Sigmoid colon (tissue), 7 donors: ENCODE results near the gene SLC46A1. TPM values are rescaled to one million over a fixed set of nuclear protein-coding genes. Genes with fewer than 3 reads are reported as not detected.

Experiments used
- DNase-seq: peaks from one replicate; pipeline ENCODE4 v3.0.0-alpha.2; 2019
- H3K27ac ChIP-seq, 4 donors: fragments of 200-600 bp; sonication (generic); one replicate each; pipeline ENCODE4 v1.5.1; 2016 to 2019; ENCODE audit warnings: mild to moderate bottlenecking in 1 of 4
- H3K27me3 ChIP-seq, 3 donors: fragments of 200-600 bp; sonication (generic); one replicate each; pipeline ENCODE4 v1.5.1; 2019; ENCODE audit warnings: mild to moderate bottlenecking in 1 of 3
- H3K36me3 ChIP-seq, 4 donors: fragments of 200-600 bp; sonication (generic); one replicate each; pipeline ENCODE4 v1.5.1; 2016 to 2019
- H3K4me1 ChIP-seq, 4 donors: fragments of 200-600 bp; sonication (generic); one replicate each; pipeline ENCODE4 v1.5.1; 2017 to 2019
- H3K4me3 ChIP-seq, 4 donors: fragments of 200-600 bp; sonication (generic); one replicate each; pipeline ENCODE4 v1.5.1; 2017 to 2019; ENCODE audit warnings: mild to moderate bottlenecking in 2 of 4, moderate library complexity in 1 of 4
- H3K9me3 ChIP-seq, 4 donors: fragments of 200-600 bp in 3 of 4; sonication (generic) in 3 of 4; one replicate each; pipeline versions ENCODE4 v1.5.1 to v1.6.1; 2013 to 2019
- EP300 ChIP-seq, 4 donors: sonication (generic); formaldehyde crosslinking; IDR thresholded peaks; one replicate each; pipeline ENCODE4 v1.6.1; 2017; ENCODE audit warnings: antibody characterized with exemption in 4 of 4
- POLR2A ChIP-seq, 2 donors: fragments of 450-650 bp; IDR thresholded peaks; one replicate each; pipeline ENCODE4 v1.6.1; 2016; ENCODE audit warnings: antibody characterized with exemption in 2 of 2, mild to moderate bottlenecking in 2 of 2, moderate library complexity in 2 of 2
- POLR2AphosphoS5 ChIP-seq, 4 donors: sonication (generic); formaldehyde crosslinking; IDR thresholded peaks; one replicate each; pipeline ENCODE4 v1.6.1; 2017; ENCODE audit warnings: antibody characterized with exemption in 4 of 4
- WGBS, 2 donors: extraction: QIAGEN DNeasy Blood & Tissue Kit; methylation state at CpG; one replicate each; pipeline ENCODE4 v1.1.7; 2013; 5-methylcytosine and 5-hydroxymethylcytosine counted together
- intact Hi-C: fragments of 100-400 bp; cut with DNase I; formaldehyde crosslinking; loops from one replicate; pipeline ENCODE4 v1.15.1; 2023
- polyA plus RNA-seq, 3 donors: library from polyadenylated mRNA; stranded (reverse); fragments of 200-250 nt; gene quantifications; one replicate each; pipeline ENCODE4 v1.2.3, GENCODE V29; 2013
- total RNA-seq, 4 donors: library from RNA; depleted of rRNA; stranded (reverse); fragments of >200 nt; gene quantifications; one replicate each; pipeline ENCODE4 v1.1.0, GENCODE V29; 2016
- TF ChIP-seq, protein P1 (sequence below), 4 experiments: fragments of 450-650 bp in 3 of 4; fragments of 200-600 bp in 1 of 4; IDR thresholded peaks; one replicate each; pipeline ENCODE4 v1.5.1; 2016 to 2019; ENCODE audit warnings: antibody characterized with exemption in 4 of 4, mild to moderate bottlenecking in 3 of 4, moderate library complexity in 2 of 4
- donor health status: healthy with polysubstance abuse.
- donor health status: Bipolar disorder and iron deficiency.
- donor health status: healthy.

SLC46A1 gene
- total and polyA plus RNA-seq, 7 donors = 2.7 to 8.6 (median 4.4) TPM

DNA sequence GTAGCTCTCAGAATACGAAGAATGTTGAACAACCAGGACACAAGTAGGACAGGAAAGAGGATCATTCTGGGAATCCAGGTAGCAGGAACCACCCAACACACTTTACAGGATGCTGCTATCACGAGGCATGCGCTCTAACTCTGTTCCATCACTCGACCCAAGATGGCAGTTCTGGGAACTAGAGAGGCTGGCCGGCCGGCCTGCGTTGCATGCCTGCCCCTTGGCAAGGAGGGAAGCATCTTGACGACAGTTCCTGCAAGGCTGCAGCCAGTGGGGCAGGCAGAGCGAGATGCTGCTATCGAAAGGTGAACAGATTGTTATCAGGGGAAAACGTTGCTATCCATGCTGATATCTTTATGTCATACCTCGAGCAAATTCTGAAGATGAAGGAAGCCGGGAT, 19.2 kb upstream of the SLC46A1 start:
- H3K27ac ChIP-seq = no peak overlapping the region
- TF ChIP-seq, protein P1, sequence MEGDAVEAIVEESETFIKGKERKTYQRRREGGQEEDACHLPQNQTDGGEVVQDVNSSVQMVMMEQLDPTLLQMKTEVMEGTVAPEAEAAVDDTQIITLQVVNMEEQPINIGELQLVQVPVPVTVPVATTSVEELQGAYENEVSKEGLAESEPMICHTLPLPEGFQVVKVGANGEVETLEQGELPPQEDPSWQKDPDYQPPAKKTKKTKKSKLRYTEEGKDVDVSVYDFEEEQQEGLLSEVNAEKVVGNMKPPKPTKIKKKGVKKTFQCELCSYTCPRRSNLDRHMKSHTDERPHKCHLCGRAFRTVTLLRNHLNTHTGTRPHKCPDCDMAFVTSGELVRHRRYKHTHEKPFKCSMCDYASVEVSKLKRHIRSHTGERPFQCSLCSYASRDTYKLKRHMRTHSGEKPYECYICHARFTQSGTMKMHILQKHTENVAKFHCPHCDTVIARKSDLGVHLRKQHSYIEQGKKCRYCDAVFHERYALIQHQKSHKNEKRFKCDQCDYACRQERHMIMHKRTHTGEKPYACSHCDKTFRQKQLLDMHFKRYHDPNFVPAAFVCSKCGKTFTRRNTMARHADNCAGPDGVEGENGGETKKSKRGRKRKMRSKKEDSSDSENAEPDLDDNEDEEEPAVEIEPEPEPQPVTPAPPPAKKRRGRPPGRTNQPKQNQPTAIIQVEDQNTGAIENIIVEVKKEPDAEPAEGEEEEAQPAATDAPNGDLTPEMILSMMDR (IDR thresholded peaks at IDR 0.05) = no peak
- TF ChIP-seq EP300 (IDR thresholded peaks at IDR 0.05) (no peak), POLR2A (IDR thresholded peaks at IDR 0.05) (no peak), POLR2AphosphoS5 (IDR thresholded peaks at IDR 0.05) (no peak)
- H3K9me3 ChIP-seq = no peaks in the 10 kb centered on the region
- H3K4me3 ChIP-seq = no peak overlapping the region
- no peaks in the 10 kb centered on the region for H3K36me3 ChIP-seq
- DNase-seq = no peak
- intact Hi-C loops = no loop called here
- H3K4me1 ChIP-seq = no peaks in the 10 kb centered on the region
- H3K27me3 ChIP-seq = peaks cover 0 to 4% (median 0%) of the 10 kb centered on the region in 3 donors
- 90 to 93% methylated on average over 13 of the region's 13 CpGs for WGBS, 2 donors

DNA sequence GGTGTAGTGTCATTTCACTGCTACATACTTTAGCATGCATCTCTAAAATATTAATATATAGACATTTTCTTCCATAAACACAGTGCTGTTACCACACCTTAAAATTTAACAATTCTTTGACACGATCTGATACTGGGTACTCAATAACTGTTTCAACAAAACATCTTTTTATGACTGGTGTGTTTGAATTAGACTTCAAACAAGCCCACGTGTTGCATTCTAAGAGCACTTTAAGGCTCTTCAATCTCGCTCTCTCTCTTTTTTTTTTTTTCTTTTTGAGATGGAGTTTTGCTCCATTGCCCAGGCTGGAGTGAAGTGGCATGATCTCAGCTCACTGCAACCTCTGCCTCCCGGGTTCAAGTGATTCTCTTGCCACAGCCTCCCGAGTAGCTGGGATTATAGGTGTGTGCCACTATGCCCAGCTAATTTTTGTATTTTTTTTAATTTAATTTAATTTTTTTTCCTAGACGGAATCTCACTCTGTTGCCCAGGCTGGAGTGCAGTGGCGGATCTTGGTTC, 15.8 kb upstream of the SLC46A1 start:
- Histone ChIP-seq H3K9me3 (no peaks in the 10 kb centered on the region), H3K27ac (no peak overlapping the region), H3K27me3 (peaks cover 0 to 5% (median 0%) of the 10 kb centered on the region in 3 donors), H3K36me3 (no peaks in the 10 kb centered on the region), H3K4me1 (no peaks in the 10 kb centered on the region), H3K4me3 (no peak overlapping the region)
- intact Hi-C loops = no loop called here
- WGBS, 2 donors = 59 to 75% methylated on average over 7 of the region's 7 CpGs
- no peak for TF ChIP-seq POLR2A (IDR thresholded peaks at IDR 0.05)
- no peak for TF ChIP-seq POLR2AphosphoS5 (IDR thresholded peaks at IDR 0.05)
- DNase-seq = no peak

DNA sequence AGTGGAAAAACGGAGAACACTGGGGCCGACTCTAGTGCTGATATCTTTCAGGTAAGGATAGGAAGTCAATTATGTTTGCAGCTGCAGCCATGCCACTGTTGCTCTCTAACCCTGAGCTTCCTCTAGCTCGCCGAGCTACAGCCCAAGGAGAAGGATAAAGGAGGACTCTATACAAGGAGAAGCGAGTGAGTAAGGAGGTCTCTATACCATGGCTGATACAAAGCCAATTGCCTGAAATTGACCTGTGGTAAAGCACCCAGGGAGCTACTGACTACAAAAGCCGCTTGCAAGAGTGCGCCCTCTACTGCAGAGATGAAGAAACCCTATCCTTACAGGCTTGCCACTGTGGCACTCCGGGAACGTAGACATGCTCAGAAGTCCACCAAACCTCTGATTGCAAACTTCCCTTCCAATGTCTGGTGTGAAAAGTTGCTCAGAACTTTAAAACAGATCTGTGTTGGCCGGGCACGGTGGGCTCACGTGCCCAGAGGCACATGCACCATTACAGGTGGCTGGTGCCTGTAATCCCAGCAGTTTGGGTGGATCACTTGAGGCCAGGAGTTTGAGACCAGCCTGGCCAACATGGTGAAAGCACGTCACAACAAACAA, 10.8 kb upstream of the SLC46A1 start:
- intact Hi-C loops = no loop called here
- no peaks in the 10 kb centered on the region for H3K4me1 ChIP-seq
- no peaks in the 10 kb centered on the region for H3K36me3 ChIP-seq
- H3K27ac ChIP-seq = no peak overlapping the region
- no peaks in the 10 kb centered on the region for H3K9me3 ChIP-seq
- DNase-seq = no peak
- TF ChIP-seq, protein P1 (IDR thresholded peaks at IDR 0.05) = peak in 1 of 4 experiments; percentile 19
- TF ChIP-seq POLR2AphosphoS5 (IDR thresholded peaks at IDR 0.05) = no peak
- no peak overlapping the region for H3K4me3 ChIP-seq
- WGBS, 2 donors = 11 to 20% methylated on average over 13 of the region's 13 CpGs
- peaks cover 0 to 5% (median 0%) of the 10 kb centered on the region in 3 donors for H3K27me3 ChIP-seq

DNA sequence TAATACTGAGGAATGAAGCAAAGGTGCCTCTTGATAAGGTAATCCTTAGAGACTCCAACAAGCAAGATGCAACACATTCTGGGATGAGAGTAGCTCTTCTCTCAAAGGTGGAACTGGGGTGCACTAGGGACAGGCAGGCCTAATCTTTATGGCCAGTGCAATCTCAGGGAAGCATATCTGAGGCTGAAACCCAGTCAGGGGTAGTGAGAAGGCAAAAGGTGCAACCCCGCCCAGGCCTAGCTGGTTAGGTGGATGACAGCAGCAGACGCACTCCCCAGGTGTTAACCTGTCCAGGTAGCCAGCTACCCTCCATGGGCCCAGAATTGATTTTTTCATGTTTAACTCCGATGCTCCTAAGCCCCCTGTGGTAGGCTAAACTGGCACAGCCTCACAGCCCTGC, 9.9 kb upstream of the SLC46A1 start:
- peaks cover 0 to 5% (median 0%) of the 10 kb centered on the region in 3 donors for H3K27me3 ChIP-seq
- no peaks in the 10 kb centered on the region for H3K4me1 ChIP-seq
- 77 to 87% methylated on average over 3 of the region's 3 CpGs for WGBS, 2 donors
- no peak overlapping the region for H3K4me3 ChIP-seq
- no peak overlapping the region for H3K27ac ChIP-seq
- no peak for DNase-seq
- intact Hi-C loops = no loop called here
- TF ChIP-seq, protein P1 (IDR thresholded peaks at IDR 0.05) = no peak
- TF ChIP-seq POLR2AphosphoS5 (IDR thresholded peaks at IDR 0.05) (no peak), EP300 (IDR thresholded peaks at IDR 0.05) (no peak)
- H3K36me3 ChIP-seq = no peaks in the 10 kb centered on the region
- no peaks in the 10 kb centered on the region for H3K9me3 ChIP-seq

- TF ChIP-seq POLR2A (IDR thresholded peaks at IDR 0.05) = no peak
- TF ChIP-seq POLR2AphosphoS5 (IDR thresholded peaks at IDR 0.05) = no peak
- no peak for TF ChIP-seq EP300 (IDR thresholded peaks at IDR 0.05)
- WGBS, 2 donors = 80% methylated on average over 7 of the region's 7 CpGs
Observed at GRCh38 chr17:28413804-28414203, 7.8 kb upstream of the SLC46A1 start.

DNA sequence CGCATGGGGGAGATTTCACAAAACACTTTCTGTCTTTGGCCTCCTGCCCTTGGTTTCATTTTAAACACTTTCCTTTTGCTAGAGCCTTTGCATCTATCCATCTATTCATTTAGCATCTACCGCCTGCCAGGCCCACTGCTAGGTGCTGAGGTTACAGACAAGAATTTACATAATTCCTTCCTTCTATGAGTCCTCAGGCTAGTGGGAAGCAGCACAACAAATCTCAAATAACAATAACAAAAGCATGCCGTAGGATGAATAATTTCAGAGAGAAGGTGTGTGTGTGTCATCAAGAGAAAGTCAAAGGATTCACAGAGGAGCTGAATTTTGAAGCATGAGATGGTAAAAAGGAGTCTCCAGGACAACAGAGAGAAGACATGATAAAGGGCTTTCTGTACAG, 6.1 kb upstream of the SLC46A1 start:
- no peak for DNase-seq
- TF ChIP-seq POLR2AphosphoS5 (IDR thresholded peaks at IDR 0.05) (no peak), EP300 (IDR thresholded peaks at IDR 0.05) (no peak), POLR2A (IDR thresholded peaks at IDR 0.05) (no peak)
- TF ChIP-seq, protein P1 (IDR thresholded peaks at IDR 0.05) = no peak
- WGBS, 2 donors = 91 to 93% methylated on average over 3 of the region's 3 CpGs

More at GRCh38 chr17:28413804-28414203, 7.8 kb upstream of the SLC46A1 start:
- Histone ChIP-seq H3K9me3 (no peaks in the 10 kb centered on the region), H3K27me3 (no peaks in the 10 kb centered on the region), H3K27ac (no peak overlapping the region), H3K4me3 (no peak overlapping the region), H3K36me3 (no peaks in the 10 kb centered on the region), H3K4me1 (no peaks in the 10 kb centered on the region)
- DNase-seq = no peak
- intact Hi-C loops = no loop called here

More for the DNA sequence above, 6.1 kb upstream of the SLC46A1 start:
- intact Hi-C loops = no loop called here
- no peaks in the 10 kb centered on the region for H3K36me3 ChIP-seq
- no peaks in the 10 kb centered on the region for H3K9me3 ChIP-seq
- H3K4me1 ChIP-seq = no peaks in the 10 kb centered on the region
- H3K4me3 ChIP-seq = no peak overlapping the region
- H3K27me3 ChIP-seq = no peaks in the 10 kb centered on the region
- H3K27ac ChIP-seq = no peak overlapping the region
